ENCODE results near the gene TNNT2.

The TNNT2 gene

DNA sequence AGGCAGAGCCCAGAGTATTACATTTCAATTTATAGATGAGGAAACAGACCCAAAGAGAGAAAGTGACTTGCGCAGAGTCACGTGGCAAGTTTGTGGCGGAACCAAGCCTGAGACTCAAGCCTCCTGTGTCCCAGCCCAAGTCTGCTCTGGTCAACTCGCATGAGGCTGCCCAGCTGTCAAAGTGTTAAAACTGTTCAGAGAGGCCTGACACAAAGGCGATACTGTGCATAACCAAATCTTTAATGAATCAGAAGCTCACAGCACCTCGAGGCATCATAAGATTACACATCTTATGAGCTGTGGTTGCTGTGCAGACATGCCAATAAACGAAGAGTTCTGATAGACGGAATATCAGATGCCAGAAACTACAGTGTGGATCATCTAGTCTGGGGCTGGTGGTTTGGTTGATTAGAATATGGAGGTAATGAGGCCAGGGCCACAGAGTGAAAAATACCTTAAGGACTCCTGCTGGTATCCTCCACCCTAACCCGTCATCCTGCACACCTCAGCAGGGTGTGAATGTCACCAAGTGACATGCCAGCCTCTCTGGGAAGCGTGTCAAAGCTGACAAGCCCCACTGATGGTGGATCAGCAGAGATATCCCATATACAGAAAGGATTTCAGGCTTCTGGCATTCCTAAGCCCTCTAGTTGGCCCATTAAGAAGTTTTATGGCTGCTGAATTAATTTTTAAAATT lies 42.2 kb downstream of the TNNT2 start:
- peak; percentile 69 for DNase-seq (ENCODE audit: low spot score)
- peak overlapping the region; percentile 62 for H3K27ac ChIP-seq
- POLR2A ChIA-PET (ENCODE audit: low non-redundant PET), result interaction anchor here (0.5 kb wide), 1 partner anchor 26 kb away, joined by 3 read pairs; no protein-coding TSS in a partner anchor
- TF ChIP-seq, protein P1, sequence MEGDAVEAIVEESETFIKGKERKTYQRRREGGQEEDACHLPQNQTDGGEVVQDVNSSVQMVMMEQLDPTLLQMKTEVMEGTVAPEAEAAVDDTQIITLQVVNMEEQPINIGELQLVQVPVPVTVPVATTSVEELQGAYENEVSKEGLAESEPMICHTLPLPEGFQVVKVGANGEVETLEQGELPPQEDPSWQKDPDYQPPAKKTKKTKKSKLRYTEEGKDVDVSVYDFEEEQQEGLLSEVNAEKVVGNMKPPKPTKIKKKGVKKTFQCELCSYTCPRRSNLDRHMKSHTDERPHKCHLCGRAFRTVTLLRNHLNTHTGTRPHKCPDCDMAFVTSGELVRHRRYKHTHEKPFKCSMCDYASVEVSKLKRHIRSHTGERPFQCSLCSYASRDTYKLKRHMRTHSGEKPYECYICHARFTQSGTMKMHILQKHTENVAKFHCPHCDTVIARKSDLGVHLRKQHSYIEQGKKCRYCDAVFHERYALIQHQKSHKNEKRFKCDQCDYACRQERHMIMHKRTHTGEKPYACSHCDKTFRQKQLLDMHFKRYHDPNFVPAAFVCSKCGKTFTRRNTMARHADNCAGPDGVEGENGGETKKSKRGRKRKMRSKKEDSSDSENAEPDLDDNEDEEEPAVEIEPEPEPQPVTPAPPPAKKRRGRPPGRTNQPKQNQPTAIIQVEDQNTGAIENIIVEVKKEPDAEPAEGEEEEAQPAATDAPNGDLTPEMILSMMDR (conservative IDR thresholded peaks at IDR 0.05; ENCODE audit: low read depth), result no peak
- CTCF ChIA-PET, result interaction anchor here (0.6 to 1.8 kb wide), 3 partner anchors 11 to 113 kb away, joined by 3 to 6 read pairs (median 5); no protein-coding TSS in a partner anchor

DNA sequence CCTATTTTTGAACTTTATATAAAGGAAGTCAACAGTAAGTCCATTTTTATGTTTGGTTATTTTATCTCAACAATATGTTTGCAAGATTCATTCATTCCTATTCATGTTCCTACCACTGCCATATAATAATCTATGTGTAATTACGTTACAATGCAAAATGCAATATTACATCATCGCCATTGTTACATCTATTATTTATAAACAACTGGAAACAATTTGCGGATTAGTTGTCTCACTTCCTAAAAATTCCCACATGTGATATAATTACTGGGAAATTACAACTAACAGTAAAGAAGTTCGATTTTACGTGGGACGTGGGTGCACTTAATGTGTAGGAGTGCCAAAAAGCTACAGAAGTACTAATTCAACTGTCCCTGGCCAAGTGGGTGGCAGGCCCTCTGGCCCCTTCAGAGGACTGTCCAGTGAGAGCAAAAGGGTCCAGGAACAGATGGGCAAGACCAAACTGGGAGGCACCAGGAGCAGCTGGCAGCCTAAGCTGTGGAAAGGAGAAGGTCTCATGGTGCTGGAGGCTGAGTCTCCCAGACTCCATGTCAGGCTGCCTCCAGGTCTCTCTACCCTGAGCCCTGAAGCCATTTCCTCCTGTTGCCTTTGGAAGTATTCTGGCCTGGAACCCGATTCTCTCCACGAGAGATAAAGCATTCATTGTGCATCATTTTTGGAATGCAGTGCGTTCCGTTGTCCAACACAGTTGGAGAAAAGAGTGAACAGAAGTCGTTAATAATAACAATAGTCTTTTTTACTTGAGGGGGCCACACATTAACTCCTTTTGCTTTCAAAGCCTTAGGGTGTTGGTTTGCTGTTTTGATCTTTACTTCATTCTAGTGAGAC lies 42.9 kb downstream of the TNNT2 start:
- POLR2A ChIA-PET (ENCODE audit: low non-redundant PET), result no interaction called here

DNA sequence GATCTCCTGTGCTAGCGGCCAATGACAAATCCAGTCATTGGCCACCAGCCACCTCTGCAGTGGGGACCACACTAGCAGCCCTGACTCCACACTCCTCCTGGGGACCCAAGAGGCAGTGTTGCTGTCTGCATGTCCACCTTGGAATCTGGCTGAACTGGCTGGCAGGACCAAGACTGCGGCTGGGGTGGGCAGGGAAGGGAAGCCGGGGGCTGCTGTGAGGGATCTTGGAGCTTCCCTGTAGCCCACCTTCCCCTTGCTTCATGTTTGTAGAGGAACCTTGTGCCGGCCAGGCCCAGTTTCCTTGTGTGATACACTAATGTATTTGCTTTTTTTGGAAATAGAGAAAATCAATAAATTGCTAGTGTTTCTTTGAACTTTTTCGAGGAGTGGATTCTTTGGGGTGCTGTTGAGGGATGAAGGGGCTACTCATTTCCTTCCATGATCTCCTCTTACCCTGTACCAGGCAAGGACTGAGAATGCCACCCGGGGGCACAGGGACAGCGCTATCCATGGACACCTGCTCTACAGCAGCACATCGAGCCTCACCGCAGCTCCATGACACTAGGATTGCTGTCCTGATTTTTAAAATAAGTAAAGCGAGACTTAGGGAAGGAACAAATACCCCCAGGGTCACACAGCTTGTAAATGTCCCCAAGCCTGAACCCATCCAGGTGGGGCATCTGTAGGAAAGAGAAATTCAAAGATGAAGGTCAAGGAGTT lies 44.7 kb downstream of the TNNT2 start:
- peak overlapping the region; percentile 68 for H3K27ac ChIP-seq
- TF ChIP-seq, protein P1 (conservative IDR thresholded peaks at IDR 0.05; ENCODE audit: low read depth), result no peak
- POLR2A ChIA-PET (ENCODE audit: low non-redundant PET), result interaction anchor here (1.0 kb wide), 1 partner anchor 34 kb away, joined by 4 read pairs; no protein-coding TSS in a partner anchor
- CTCF ChIA-PET, result interaction anchor here (1.0 to 1.4 kb wide), 2 partner anchors 30 kb away, joined by 3 to 5 read pairs; no protein-coding TSS in a partner anchor
- DNase-seq (ENCODE audit: low spot score), result no peak

More for the DNA sequence above, 42.9 kb downstream of the TNNT2 start:
- H3K27ac ChIP-seq, result peak overlapping the region; percentile 62
- CTCF ChIA-PET, result interaction anchor here (0.6 to 1.8 kb wide), 10 partner anchors 12 to 401 kb away, joined by 3 to 6 read pairs (median 4); no protein-coding TSS in a partner anchor
- no peak for DNase-seq (ENCODE audit: low spot score)
- TF ChIP-seq, protein P1 (conservative IDR thresholded peaks at IDR 0.05; ENCODE audit: low read depth), result no peak

DNA sequence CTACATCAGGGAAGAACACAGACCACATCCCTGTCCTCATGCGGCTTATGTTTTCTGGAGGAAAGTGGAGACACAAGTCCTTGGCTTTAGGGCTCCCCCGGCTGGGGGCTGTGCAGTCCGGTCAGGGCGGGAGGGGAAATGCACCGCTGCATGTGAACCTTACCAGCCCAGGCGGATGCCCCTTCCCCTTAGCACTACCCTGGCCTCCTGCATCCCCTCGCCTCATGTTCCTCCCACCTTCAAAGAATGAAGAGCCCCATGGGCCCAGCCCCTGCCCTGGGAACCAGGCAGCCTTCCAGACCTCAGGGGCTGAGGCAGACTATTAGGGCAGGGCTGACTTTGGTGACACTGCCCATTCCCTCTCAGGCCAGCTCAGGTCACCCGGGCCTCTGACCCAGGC lies 45.5 kb downstream of the TNNT2 start:
- TF ChIP-seq, protein P1 (conservative IDR thresholded peaks at IDR 0.05; ENCODE audit: low read depth), result no peak
- POLR2A ChIA-PET (ENCODE audit: low non-redundant PET), result interaction anchor here (1.0 kb wide), 1 partner anchor 33 kb away, joined by 4 read pairs; no protein-coding TSS in a partner anchor
- CTCF ChIA-PET, result interaction anchor here (1.0 kb wide), 1 partner anchor 31 kb away, joined by 3 read pairs; no protein-coding TSS in a partner anchor
- H3K27ac ChIP-seq, result peak overlapping the region; percentile 68
- DNase-seq (ENCODE audit: low spot score), result no peak

DNA sequence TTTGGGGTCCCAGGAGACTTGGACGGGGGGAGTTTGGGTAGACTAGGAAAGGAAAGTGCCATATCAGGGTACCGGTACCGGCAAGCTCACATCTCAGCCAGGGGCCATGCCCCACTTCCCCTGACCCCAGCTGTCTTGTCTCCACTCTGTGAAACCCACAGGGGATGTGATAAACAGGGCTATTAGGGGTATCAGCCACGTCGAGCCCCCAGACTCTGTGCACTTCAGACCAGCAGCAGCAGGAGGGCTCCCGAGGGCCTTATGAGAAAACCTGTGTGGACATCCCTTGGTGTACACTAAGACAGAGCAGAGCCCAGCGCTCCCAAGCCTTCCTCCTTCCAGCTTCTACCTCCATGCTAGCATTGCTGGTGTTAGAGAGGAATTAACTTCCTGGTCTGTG lies 46.3 kb downstream of the TNNT2 start:
- ChIA-PET CTCF (interaction anchor here (1.4 to 2.0 kb wide), 5 partner anchors 17 to 77 kb away, joined by 3 to 11 read pairs (median 4); no protein-coding TSS in a partner anchor), POLR2A (ENCODE audit: low non-redundant PET) (no interaction called here)
- peak overlapping the region; percentile 68 for H3K27ac ChIP-seq
- TF ChIP-seq, protein P1 (conservative IDR thresholded peaks at IDR 0.05; ENCODE audit: low read depth), result no peak
- DNase-seq (ENCODE audit: low spot score), result no peak

Data from RWPE1 (cell line).